H1 (cell line): ENCODE measurements around the gene FASN. TPM values are rescaled to one million over a fixed set of nuclear protein-coding genes. Genes with fewer than 3 reads are reported as not detected.

ENCODE experiments used
- CREB1 ChIP-seq: IDR thresholded peaks from 2 replicates; pipeline ENCODE4 v1.6.1; 2012; ENCODE audit warnings: inconsistent platforms
- polyA plus RNA-seq, 7 experiments: library from polyadenylated mRNA; depleted of rRNA in 3 of 7; stranded (reverse) in 5 of 7; unstranded in 2 of 7; fragments of >200 nt in 5 of 7; fragments of 200-250 nt in 2 of 7; gene quantifications; 1 replicate in 5 of 7; 2 replicates in 1 of 7; 4 replicates in 1 of 7; pipeline versions ENCODE4 v1.2.1 to v1.2.3, GENCODE V29; 2011 to 2013; ENCODE audit warnings: missing spikeins in 2 of 7, mixed read lengths in 2 of 7
- total RNA-seq: library from RNA; stranded (reverse); fragmentation: NEBNext Ultra II Directional; extraction: Animal tissue kit (Norgen Biotek cat#: 25700); gene quantifications from 2 replicates; pipeline ENCODE4 v1.2.1, GENCODE V29; 2021
- TF ChIP-seq, protein P1 (sequence below): fragments of 300-600 bp; sonication (generic); IDR thresholded peaks from 2 replicates; pipeline ENCODE4 v1.7.1; 2012; ENCODE audit warnings: low read length, moderate library complexity, mild to moderate bottlenecking, inconsistent platforms; ENCODE audit not compliant: insufficient replicate concordance

Gene FASN
- total and polyA plus RNA-seq, 2 of the 8 experiments (the other 6 are each of a cell fraction or from before 2014, with no cell fraction given), result 143 to 561 TPM

DNA sequence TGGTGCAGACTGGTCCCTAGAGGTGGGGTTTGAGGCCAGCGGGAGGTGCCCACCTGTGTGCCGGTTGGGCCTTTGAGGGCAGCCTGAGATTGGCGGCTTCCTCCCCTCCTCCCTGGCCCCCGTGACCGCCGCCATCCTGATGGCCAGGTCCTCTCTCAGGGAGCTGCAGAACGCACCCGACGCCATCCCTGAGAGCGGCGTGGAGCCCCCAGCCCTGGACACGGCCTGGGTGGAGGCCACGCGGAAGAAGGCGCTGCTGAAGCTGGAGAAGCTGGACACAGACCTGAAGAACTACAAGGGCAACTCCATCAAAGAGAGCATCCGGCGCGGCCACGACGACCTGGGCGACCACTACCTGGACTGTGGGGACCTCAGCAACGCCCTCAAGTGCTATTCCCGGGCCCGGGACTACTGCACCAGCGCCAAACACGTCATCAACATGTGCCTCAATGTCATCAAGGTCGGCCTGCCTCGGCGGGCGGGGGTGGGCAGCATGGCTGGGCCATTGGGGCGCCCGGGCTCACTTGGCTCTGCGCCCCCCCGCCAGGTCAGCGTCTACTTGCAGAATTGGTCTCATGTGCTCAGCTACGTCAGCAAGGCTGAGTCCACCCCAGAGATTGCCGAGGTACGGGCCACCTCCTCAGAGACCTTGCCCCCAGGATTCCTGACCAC lies 43.5 kb downstream of the FASN start (continued):
- TF ChIP-seq, protein P1, sequence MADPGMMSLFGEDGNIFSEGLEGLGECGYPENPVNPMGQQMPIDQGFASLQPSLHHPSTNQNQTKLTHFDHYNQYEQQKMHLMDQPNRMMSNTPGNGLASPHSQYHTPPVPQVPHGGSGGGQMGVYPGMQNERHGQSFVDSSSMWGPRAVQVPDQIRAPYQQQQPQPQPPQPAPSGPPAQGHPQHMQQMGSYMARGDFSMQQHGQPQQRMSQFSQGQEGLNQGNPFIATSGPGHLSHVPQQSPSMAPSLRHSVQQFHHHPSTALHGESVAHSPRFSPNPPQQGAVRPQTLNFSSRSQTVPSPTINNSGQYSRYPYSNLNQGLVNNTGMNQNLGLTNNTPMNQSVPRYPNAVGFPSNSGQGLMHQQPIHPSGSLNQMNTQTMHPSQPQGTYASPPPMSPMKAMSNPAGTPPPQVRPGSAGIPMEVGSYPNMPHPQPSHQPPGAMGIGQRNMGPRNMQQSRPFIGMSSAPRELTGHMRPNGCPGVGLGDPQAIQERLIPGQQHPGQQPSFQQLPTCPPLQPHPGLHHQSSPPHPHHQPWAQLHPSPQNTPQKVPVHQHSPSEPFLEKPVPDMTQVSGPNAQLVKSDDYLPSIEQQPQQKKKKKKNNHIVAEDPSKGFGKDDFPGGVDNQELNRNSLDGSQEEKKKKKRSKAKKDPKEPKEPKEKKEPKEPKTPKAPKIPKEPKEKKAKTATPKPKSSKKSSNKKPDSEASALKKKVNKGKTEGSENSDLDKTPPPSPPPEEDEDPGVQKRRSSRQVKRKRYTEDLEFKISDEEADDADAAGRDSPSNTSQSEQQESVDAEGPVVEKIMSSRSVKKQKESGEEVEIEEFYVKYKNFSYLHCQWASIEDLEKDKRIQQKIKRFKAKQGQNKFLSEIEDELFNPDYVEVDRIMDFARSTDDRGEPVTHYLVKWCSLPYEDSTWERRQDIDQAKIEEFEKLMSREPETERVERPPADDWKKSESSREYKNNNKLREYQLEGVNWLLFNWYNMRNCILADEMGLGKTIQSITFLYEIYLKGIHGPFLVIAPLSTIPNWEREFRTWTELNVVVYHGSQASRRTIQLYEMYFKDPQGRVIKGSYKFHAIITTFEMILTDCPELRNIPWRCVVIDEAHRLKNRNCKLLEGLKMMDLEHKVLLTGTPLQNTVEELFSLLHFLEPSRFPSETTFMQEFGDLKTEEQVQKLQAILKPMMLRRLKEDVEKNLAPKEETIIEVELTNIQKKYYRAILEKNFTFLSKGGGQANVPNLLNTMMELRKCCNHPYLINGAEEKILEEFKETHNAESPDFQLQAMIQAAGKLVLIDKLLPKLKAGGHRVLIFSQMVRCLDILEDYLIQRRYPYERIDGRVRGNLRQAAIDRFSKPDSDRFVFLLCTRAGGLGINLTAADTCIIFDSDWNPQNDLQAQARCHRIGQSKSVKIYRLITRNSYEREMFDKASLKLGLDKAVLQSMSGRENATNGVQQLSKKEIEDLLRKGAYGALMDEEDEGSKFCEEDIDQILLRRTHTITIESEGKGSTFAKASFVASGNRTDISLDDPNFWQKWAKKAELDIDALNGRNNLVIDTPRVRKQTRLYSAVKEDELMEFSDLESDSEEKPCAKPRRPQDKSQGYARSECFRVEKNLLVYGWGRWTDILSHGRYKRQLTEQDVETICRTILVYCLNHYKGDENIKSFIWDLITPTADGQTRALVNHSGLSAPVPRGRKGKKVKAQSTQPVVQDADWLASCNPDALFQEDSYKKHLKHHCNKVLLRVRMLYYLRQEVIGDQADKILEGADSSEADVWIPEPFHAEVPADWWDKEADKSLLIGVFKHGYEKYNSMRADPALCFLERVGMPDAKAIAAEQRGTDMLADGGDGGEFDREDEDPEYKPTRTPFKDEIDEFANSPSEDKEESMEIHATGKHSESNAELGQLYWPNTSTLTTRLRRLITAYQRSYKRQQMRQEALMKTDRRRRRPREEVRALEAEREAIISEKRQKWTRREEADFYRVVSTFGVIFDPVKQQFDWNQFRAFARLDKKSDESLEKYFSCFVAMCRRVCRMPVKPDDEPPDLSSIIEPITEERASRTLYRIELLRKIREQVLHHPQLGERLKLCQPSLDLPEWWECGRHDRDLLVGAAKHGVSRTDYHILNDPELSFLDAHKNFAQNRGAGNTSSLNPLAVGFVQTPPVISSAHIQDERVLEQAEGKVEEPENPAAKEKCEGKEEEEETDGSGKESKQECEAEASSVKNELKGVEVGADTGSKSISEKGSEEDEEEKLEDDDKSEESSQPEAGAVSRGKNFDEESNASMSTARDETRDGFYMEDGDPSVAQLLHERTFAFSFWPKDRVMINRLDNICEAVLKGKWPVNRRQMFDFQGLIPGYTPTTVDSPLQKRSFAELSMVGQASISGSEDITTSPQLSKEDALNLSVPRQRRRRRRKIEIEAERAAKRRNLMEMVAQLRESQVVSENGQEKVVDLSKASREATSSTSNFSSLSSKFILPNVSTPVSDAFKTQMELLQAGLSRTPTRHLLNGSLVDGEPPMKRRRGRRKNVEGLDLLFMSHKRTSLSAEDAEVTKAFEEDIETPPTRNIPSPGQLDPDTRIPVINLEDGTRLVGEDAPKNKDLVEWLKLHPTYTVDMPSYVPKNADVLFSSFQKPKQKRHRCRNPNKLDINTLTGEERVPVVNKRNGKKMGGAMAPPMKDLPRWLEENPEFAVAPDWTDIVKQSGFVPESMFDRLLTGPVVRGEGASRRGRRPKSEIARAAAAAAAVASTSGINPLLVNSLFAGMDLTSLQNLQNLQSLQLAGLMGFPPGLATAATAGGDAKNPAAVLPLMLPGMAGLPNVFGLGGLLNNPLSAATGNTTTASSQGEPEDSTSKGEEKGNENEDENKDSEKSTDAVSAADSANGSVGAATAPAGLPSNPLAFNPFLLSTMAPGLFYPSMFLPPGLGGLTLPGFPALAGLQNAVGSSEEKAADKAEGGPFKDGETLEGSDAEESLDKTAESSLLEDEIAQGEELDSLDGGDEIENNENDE, result no peak
- TF ChIP-seq CREB1, result peak; percentile 73
